Measurements from ENCODE around the gene CLPTM1L.
"Not testable (repeated sequence)": the region's sequence is repeated elsewhere in the genome, so short reads cannot be mapped to it uniquely, and the experiment has no call there.

Gene CLPTM1L

GRCh38 chr5:1288439-1289335 is 56.2 kb downstream of the CLPTM1L start:
- H3K4me3 ChIP-seq (ENCODE audit: low read depth, low read length) = no peak overlapping the region
- no peak for TF ChIP-seq CTCF (IDR thresholded peaks at IDR 0.05; ENCODE audit: low read depth, low read length)

GRCh38 chr5:1285883-1286291 is 59.0 kb downstream of the CLPTM1L start:
- H3K4me3 ChIP-seq (ENCODE audit: low read depth, low read length) = no peak overlapping the region
- TF ChIP-seq CTCF (IDR thresholded peaks at IDR 0.05; ENCODE audit: low read depth, low read length) = no peak

- H3K4me3 ChIP-seq (ENCODE audit: low read depth, low read length) = no peak overlapping the region
- no peak for TF ChIP-seq CTCF (IDR thresholded peaks at IDR 0.05; ENCODE audit: low read depth, low read length)
Measured at GRCh38 chr5:1285141-1285540, 59.8 kb downstream of the CLPTM1L start.

GRCh38 chr5:1284336-1284970 is 60.4 kb downstream of the CLPTM1L start:
- H3K4me3 ChIP-seq (ENCODE audit: low read depth, low read length) = not testable (repeated sequence)

GRCh38 chr5:1283729-1284041 is 61.2 kb downstream of the CLPTM1L start:
- H3K4me3 ChIP-seq (ENCODE audit: low read depth, low read length) = not testable (repeated sequence)

GRCh38 chr5:1282993-1283728 is 61.7 kb downstream of the CLPTM1L start:
- H3K4me3 ChIP-seq (ENCODE audit: low read depth, low read length) = not testable (repeated sequence)

- peak overlapping the region; percentile 66 for H3K4me3 ChIP-seq (ENCODE audit: low read depth, low read length)
- TF ChIP-seq CTCF (IDR thresholded peaks at IDR 0.05; ENCODE audit: low read depth, low read length) = no peak
Measured at GRCh38 chr5:1282131-1282992, 62.5 kb downstream of the CLPTM1L start.

- no peak for TF ChIP-seq CTCF (IDR thresholded peaks at IDR 0.05; ENCODE audit: low read depth, low read length)
- no peak overlapping the region for H3K4me3 ChIP-seq (ENCODE audit: low read depth, low read length)
Measured at GRCh38 chr5:1281038-1281882, 63.6 kb downstream of the CLPTM1L start.

Data from WI38 (cell line).